Measurements from ENCODE around the gene GMDS.

- no peak for TF ChIP-seq CTCF (conservative IDR thresholded peaks at IDR 0.05 in 1 of 2, IDR thresholded peaks at IDR 0.05 in 1 of 2; ENCODE audit: low read depth in 1 of 2, low read length in 2 of 2)
- TF ChIP-seq EZH2 (IDR thresholded peaks at IDR 0.05; ENCODE audit: low read length, missing control alignments) = no peak
Measured at GRCh38 chr6:1933292-1933691, 312.1 kb downstream of the GMDS start.

Data from fibroblast of lung (primary cell).